Trophoblast cell (in vitro differentiated cells and primary cell): ENCODE results near the gene SPATA24.

Experiments
- DNase-seq, 2 donors: peaks; one replicate each; pipeline ENCODE4 v3.0.0-alpha.2; 2016
- H2AFZ ChIP-seq: 2 replicates; pipeline ENCODE4 v1.6.1; 2013; ENCODE audit warnings: low read length, moderate library complexity, mild to moderate bottlenecking; ENCODE audit not compliant: insufficient read depth, poor library complexity
- H2AK5ac ChIP-seq: 2 replicates; pipeline ENCODE4 v1.6.1; 2013; ENCODE audit warnings: mild to moderate bottlenecking, low read length
- H2BK120ac ChIP-seq: 2 replicates; pipeline ENCODE4 v1.6.1; 2013; ENCODE audit warnings: low read length, mild to moderate bottlenecking, moderate library complexity; ENCODE audit not compliant: insufficient read depth, poor library complexity
- H2BK12ac ChIP-seq: 2 replicates; pipeline ENCODE4 v1.6.1; 2013; ENCODE audit warnings: mild to moderate bottlenecking, low read length, moderate library complexity
- H2BK5ac ChIP-seq: 2 replicates; pipeline ENCODE4 v1.6.1; 2013; ENCODE audit warnings: low read length, low read depth, moderate library complexity, mild to moderate bottlenecking; ENCODE audit not compliant: poor library complexity
- H3K14ac ChIP-seq: 2 replicates; pipeline ENCODE4 v1.6.1; 2013; ENCODE audit warnings: mild to moderate bottlenecking, low read length
- H3K18ac ChIP-seq: 2 replicates; pipeline ENCODE4 v1.6.1; 2013; ENCODE audit warnings: mild to moderate bottlenecking, low read length
- H3K23ac ChIP-seq: 2 replicates; pipeline ENCODE4 v1.6.1; 2013; ENCODE audit warnings: low read length
- H3K27ac ChIP-seq: 2 replicates; pipeline ENCODE4 v1.5.1; 2013; ENCODE audit warnings: low read depth, mild to moderate bottlenecking, inconsistent platforms, low read length, moderate library complexity
- H3K27me3 ChIP-seq: 2 replicates; pipeline ENCODE4 v1.6.1; 2013; ENCODE audit warnings: inconsistent platforms, mild to moderate bottlenecking, low read length, moderate library complexity; ENCODE audit not compliant: insufficient read depth
- H3K36me3 ChIP-seq, 2 experiments: 1 replicate in 1 of 2; 2 replicates in 1 of 2; pipeline ENCODE4 v1.6.1; 2013; ENCODE audit warnings: low read length in 2 of 2, mild to moderate bottlenecking in 2 of 2, moderate library complexity in 1 of 2; ENCODE audit not compliant: insufficient read depth in 2 of 2, control insufficient read depth in 1 of 2
- H3K4ac ChIP-seq: 2 replicates; pipeline ENCODE4 v1.6.1; 2013; ENCODE audit warnings: low read depth, mild to moderate bottlenecking, low read length, moderate library complexity
- H3K4me1 ChIP-seq, 2 experiments: 1 replicate in 1 of 2; 2 replicates in 1 of 2; pipeline ENCODE4 v1.6.1; 2013; ENCODE audit warnings: low read length in 2 of 2, mild to moderate bottlenecking in 2 of 2, moderate library complexity in 1 of 2; ENCODE audit not compliant: insufficient read depth in 2 of 2, control insufficient read depth in 1 of 2
- H3K4me2 ChIP-seq: 2 replicates; pipeline ENCODE4 v1.6.1; 2013; ENCODE audit warnings: inconsistent platforms, mild to moderate bottlenecking, low read length, moderate library complexity
- H3K4me3 ChIP-seq: 2 replicates; pipeline ENCODE4 v1.5.1; 2013; ENCODE audit warnings: mild to moderate bottlenecking, low read depth, low read length, inconsistent platforms
- H3K79me1 ChIP-seq: one replicate; pipeline ENCODE4 v1.6.1; 2013; ENCODE audit warnings: low read length
- H3K79me2 ChIP-seq: 2 replicates; pipeline ENCODE4 v1.6.1; 2013; ENCODE audit warnings: low read length, mild to moderate bottlenecking; ENCODE audit not compliant: control insufficient read depth, insufficient read depth, poor library complexity
- H3K9ac ChIP-seq: 2 replicates; pipeline ENCODE4 v1.6.1; 2013; ENCODE audit warnings: mild to moderate bottlenecking, low read length
- H3K9me3 ChIP-seq: 2 replicates; pipeline ENCODE4 v1.6.1; 2013; ENCODE audit warnings: low read depth, mild to moderate bottlenecking, control low read depth, inconsistent platforms, low read length; ENCODE audit not compliant: insufficient read depth
- H4K12ac ChIP-seq: 2 replicates; pipeline ENCODE4 v1.6.1; 2013; ENCODE audit warnings: low read depth, mild to moderate bottlenecking, low read length, moderate library complexity
- H4K8ac ChIP-seq: 2 replicates; pipeline ENCODE4 v1.6.1; 2013; ENCODE audit warnings: low read depth, mild to moderate bottlenecking, low read length, moderate library complexity
- H4K91ac ChIP-seq: one replicate; pipeline ENCODE4 v1.6.1; 2013; ENCODE audit warnings: low read depth, mild to moderate bottlenecking, low read length, moderate library complexity
- WGBS: extraction: QIAGEN DNeasy Blood & Tissue Kit; methylation state at CpG from one replicate; pipeline ENCODE4 v1.1.7; 2013; ENCODE audit warnings: missing lambda C conversion rate; ENCODE audit not compliant: insufficient read length, insufficient coverage; ENCODE audit errors: extremely low coverage; 5-methylcytosine and 5-hydroxymethylcytosine counted together

The SPATA24 gene

DNA sequence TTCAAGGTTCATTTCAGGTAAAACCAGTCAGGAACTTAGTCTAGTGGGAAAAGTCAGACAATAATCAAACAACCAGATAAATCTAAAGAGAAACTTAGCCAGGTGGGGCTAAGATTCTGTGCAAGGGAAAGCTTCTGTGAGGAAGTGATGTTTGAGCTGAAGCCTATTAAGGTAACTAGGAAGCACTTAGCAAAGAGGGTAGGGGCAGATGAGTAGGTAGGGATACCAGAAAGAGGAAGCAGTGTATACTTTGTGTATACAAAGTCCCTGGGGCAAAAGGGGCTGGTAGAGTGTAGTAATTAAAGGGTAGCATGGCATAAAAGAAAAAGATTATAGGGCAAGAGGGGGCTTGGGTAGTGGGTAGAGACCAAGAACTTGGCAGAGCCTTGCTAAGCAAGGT, 3.6 kb upstream of the SPATA24 start:
- Histone ChIP-seq H4K12ac (no peak overlapping the region), H3K18ac (no peak overlapping the region), H3K14ac (no peak overlapping the region), H2AK5ac (no peak overlapping the region), H3K4ac (no peak overlapping the region), H2BK120ac (no peak overlapping the region), H3K4me2 (no peak overlapping the region), H3K9me3 (no peaks in the 10 kb centered on the region), H3K27ac (no peak overlapping the region), H3K23ac (no peak overlapping the region), H2BK5ac (no peak overlapping the region), H3K9ac (no peak overlapping the region), H2AFZ (no peak overlapping the region), H3K79me1 (peaks cover 9% of the 10 kb centered on the region), H4K91ac (no peak overlapping the region), H3K36me3 (peaks cover 0 to 1% of the 10 kb centered on the region in 2 experiments), H3K4me3 (no peak overlapping the region), H3K27me3 (no peaks in the 10 kb centered on the region), H3K4me1 (peaks cover 3 to 7% of the 10 kb centered on the region in 2 experiments), H4K8ac (no peak overlapping the region), H3K79me2 (no peaks in the 10 kb centered on the region), H2BK12ac (no peak overlapping the region)
- no peak for DNase-seq

DNA sequence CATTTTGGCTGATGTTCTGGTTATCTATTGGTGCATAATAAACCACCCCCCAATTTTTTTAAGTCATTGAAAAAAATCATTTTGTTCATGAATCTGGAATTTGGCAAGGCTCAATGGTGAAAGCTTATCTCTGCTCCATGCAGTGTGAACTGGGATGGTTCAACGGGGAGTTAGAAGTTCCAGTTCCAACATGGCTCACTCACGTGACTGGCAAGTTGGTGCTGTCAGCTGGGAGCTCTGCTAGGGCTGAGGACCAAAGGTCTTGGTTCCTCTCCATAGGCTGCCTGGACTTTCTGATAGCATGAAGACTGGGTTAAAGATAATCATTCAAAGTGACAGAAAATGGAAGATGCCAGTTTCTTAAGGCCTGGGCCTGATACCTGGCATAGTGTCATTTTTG, 3.1 kb upstream of the SPATA24 start:
- H3K9ac ChIP-seq, result no peak overlapping the region
- H2AFZ ChIP-seq, result no peak overlapping the region
- H3K79me2 ChIP-seq, result no peaks in the 10 kb centered on the region
- H3K4me2 ChIP-seq, result no peak overlapping the region
- H3K9me3 ChIP-seq, result no peaks in the 10 kb centered on the region
- peaks cover 9% of the 10 kb centered on the region for H3K79me1 ChIP-seq
- no peak overlapping the region for H3K4me3 ChIP-seq
- WGBS, result no CpG with 5 or more reads among the region's 2 CpGs
- H3K27me3 ChIP-seq, result no peaks in the 10 kb centered on the region
- H3K4me1 ChIP-seq, result peaks cover 3 to 7% of the 10 kb centered on the region in 2 experiments
- H3K27ac ChIP-seq, result no peak overlapping the region
- H3K4ac ChIP-seq, result no peak overlapping the region
- H3K14ac ChIP-seq, result no peak overlapping the region
- no peak overlapping the region for H4K91ac ChIP-seq
- no peak overlapping the region for H4K8ac ChIP-seq
- H2BK5ac ChIP-seq, result no peak overlapping the region
- H2BK12ac ChIP-seq, result no peak overlapping the region
- H3K23ac ChIP-seq, result no peak overlapping the region
- no peak for DNase-seq
- H2AK5ac ChIP-seq, result no peak overlapping the region
- no peaks in the 10 kb centered on the region for H3K36me3 ChIP-seq
- no peak overlapping the region for H4K12ac ChIP-seq
- H2BK120ac ChIP-seq, result no peak overlapping the region
- H3K18ac ChIP-seq, result no peak overlapping the region

DNA sequence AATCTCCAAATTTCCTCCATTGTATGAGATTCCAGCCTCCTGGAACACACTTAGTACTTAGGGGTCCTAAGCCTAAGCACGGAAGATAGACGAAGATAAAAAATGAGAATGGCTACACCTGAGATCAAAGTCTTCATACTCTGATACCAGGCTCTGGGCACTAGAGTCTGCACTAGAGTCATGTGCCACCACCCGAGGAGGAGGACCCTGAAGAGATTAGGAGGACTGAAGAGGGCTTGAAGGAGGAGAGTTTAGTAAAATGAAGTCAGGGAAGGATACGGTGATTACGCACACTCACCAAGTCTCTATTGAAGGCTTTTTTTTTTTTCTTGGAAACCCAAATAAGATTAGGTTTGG, 573 bp upstream of the SPATA24 start:
- Histone ChIP-seq H4K12ac (no peak overlapping the region), H2AK5ac (no peak overlapping the region), H3K14ac (no peak overlapping the region), H2AFZ (no peak overlapping the region), H3K18ac (no peak overlapping the region), H3K23ac (no peak overlapping the region), H3K36me3 (no peaks in the 10 kb centered on the region), H3K79me1 (peaks cover 9% of the 10 kb centered on the region), H3K9ac (no peak overlapping the region), H4K8ac (peak overlapping the region; percentile 15), H3K4ac (no peak overlapping the region), H3K27ac (no peak overlapping the region), H4K91ac (peak overlapping the region; percentile 12), H3K4me1 (peaks cover 3 to 7% of the 10 kb centered on the region in 2 experiments), H2BK120ac (no peak overlapping the region), H3K79me2 (no peaks in the 10 kb centered on the region), H3K27me3 (no peaks in the 10 kb centered on the region), H2BK12ac (no peak overlapping the region), H2BK5ac (no peak overlapping the region), H3K4me2 (peak overlapping the region; percentile 70), H3K9me3 (no peaks in the 10 kb centered on the region), H3K4me3 (no peak overlapping the region)
- WGBS, result no CpG with 5 or more reads among the region's 5 CpGs
- DNase-seq, result no peak

DNA sequence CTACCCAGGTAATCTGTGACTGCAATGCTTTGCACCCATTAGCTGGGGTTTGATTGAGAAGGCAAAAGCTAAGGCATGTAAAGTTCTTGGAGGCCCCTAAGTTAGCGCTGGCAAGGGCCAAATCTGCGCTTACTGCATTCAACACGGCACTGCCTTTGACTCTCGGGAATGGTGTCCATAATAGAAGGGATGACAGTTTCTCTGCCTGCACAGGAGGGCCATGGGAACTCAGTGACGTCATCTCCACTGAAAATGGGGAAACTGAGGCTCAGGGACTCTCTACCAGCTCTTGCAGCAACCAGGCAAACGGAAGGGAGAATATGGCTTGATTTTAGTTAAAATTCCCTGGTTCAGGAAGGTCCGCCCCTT, 487 bp downstream of the SPATA24 start:
- H3K79me1 ChIP-seq, result peaks cover 9% of the 10 kb centered on the region
- WGBS, result no CpG with 5 or more reads among the region's 7 CpGs
- H3K23ac ChIP-seq, result no peak overlapping the region
- H4K8ac ChIP-seq, result peak overlapping the region; percentile 82
- H3K4me2 ChIP-seq, result peak overlapping the region; percentile 70
- H3K4me1 ChIP-seq, result peaks cover 3 to 7% of the 10 kb centered on the region in 2 experiments
- H4K12ac ChIP-seq, result no peak overlapping the region
- no peak overlapping the region for H3K4ac ChIP-seq
- H2BK120ac ChIP-seq, result no peak overlapping the region
- no peak overlapping the region for H2BK12ac ChIP-seq
- H3K9ac ChIP-seq, result peak overlapping the region; percentile 6
- peak overlapping the region; percentile 42 for H2AFZ ChIP-seq
- no peak overlapping the region for H2AK5ac ChIP-seq
- no peaks in the 10 kb centered on the region for H3K36me3 ChIP-seq
- H3K9me3 ChIP-seq, result no peaks in the 10 kb centered on the region
- DNase-seq, result no peak
- H3K79me2 ChIP-seq, result no peaks in the 10 kb centered on the region
- no peak overlapping the region for H3K14ac ChIP-seq
- H3K27ac ChIP-seq, result peak overlapping the region; percentile 7
- no peak overlapping the region for H3K18ac ChIP-seq
- H4K91ac ChIP-seq, result no peak overlapping the region
- peak overlapping the region; percentile 83 for H3K4me3 ChIP-seq
- no peaks in the 10 kb centered on the region for H3K27me3 ChIP-seq
- no peak overlapping the region for H2BK5ac ChIP-seq
